K562 (cell line): ENCODE measurements around the gene FAM117A. TPM values are rescaled to one million over a fixed set of nuclear protein-coding genes. Genes with fewer than 3 reads are reported as not detected.

Source experiments
- COPS2 ChIP-seq: fragments of 450-650 bp; conservative IDR thresholded peaks from 2 replicates; pipeline ENCODE4 v1.6.1; 2016; ENCODE audit warnings: mild to moderate bottlenecking, moderate library complexity
- E2F6 ChIP-seq, 2 experiments: IDR thresholded peaks; 2 replicates each; pipeline ENCODE4 v1.6.1; 2011; ENCODE audit warnings: borderline replicate concordance in 1 of 2, control low read depth in 1 of 2, low read depth in 1 of 2, low read length in 1 of 2, mild to moderate bottlenecking in 1 of 2, mixed read lengths in 1 of 2, moderate library complexity in 1 of 2; ENCODE audit not compliant: insufficient read depth in 1 of 2, insufficient read length in 1 of 2, poor library complexity in 1 of 2, severe bottlenecking in 1 of 2; ENCODE audit errors: extremely low read depth in 1 of 2
- HDAC2 ChIP-seq: fragments of 450-650 bp; IDR thresholded peaks from 2 replicates; pipeline ENCODE4 v1.6.1; 2016; ENCODE audit warnings: mild to moderate bottlenecking
- KLF1 ChIP-seq: fragments of 450-650 bp; IDR thresholded peaks from 2 replicates; pipeline ENCODE4 v1.6.1; 2016; ENCODE audit warnings: missing genetic modification characterization, missing compliant biosample characterization
- NFE2L1 ChIP-seq: fragments of 450-650 bp; IDR thresholded peaks from 2 replicates; pipeline ENCODE4 v1.6.1; 2016; ENCODE audit warnings: missing genetic modification characterization, low read depth, mild to moderate bottlenecking, missing compliant biosample characterization, moderate library complexity, borderline replicate concordance
- NUFIP1 ChIP-seq: fragments of 450-650 bp; IDR thresholded peaks from 2 replicates; pipeline ENCODE4 v1.6.1; 2018; ENCODE audit not compliant: partially characterized antibody
- PHF8 ChIP-seq: fragments of 200-600 bp; sonication (generic); IDR thresholded peaks from 2 replicates; pipeline ENCODE4 v1.6.1; 2012; ENCODE audit warnings: mixed run types, mild to moderate bottlenecking, inconsistent platforms, low read length, moderate library complexity, borderline replicate concordance
- POLR2H ChIP-seq: IDR thresholded peaks from 2 replicates; pipeline ENCODE4 v1.6.1; 2016; ENCODE audit warnings: missing genetic modification characterization, low read depth, mild to moderate bottlenecking, control low read depth, missing compliant biosample characterization, moderate library complexity
- SMAD2 ChIP-seq: fragments of 150-350 bp; IDR thresholded peaks from 2 replicates; pipeline ENCODE4 v1.6.1; 2014; ENCODE audit warnings: low read depth, mild to moderate bottlenecking, low read length
- SNAPC5 ChIP-seq: fragments of 250-450 bp; sonication (Bioruptor Pico); IDR thresholded peaks from 2 replicates; pipeline ENCODE4 v1.8.0; 2021; ENCODE audit warnings: moderate library complexity, mild to moderate bottlenecking, inconsistent platforms
- ZFP30 ChIP-seq: fragments of 250-450 bp; sonication (Bioruptor Pico); IDR thresholded peaks from 2 replicates; pipeline ENCODE4 v1.8.0; 2022; ENCODE audit warnings: moderate library complexity, mild to moderate bottlenecking, inconsistent platforms, borderline replicate concordance
- ZNF280A ChIP-seq: fragments of 450-650 bp; IDR thresholded peaks from 2 replicates; pipeline ENCODE4 v1.6.1; 2018; ENCODE audit warnings: mild to moderate bottlenecking, low read depth; ENCODE audit not compliant: partially characterized antibody
- ZNF586 ChIP-seq: fragments of 450-650 bp; formaldehyde crosslinking; conservative IDR thresholded peaks from 2 replicates; pipeline ENCODE4 v1.4.0; 2020; ENCODE audit warnings: mild to moderate bottlenecking, moderate library complexity
- ZSCAN29 ChIP-seq: fragments of 450-650 bp; IDR thresholded peaks from 2 replicates; pipeline ENCODE4 v1.6.1; 2017
- polyA plus RNA-seq, 8 experiments: library from polyadenylated mRNA; depleted of rRNA in 4 of 8; stranded (reverse) in 5 of 8; unstranded in 3 of 8; fragments of >200 nt; fragmentation: Nextera tagmentation in 2 of 8; fragmentation: Illumina TruSeq in 1 of 8; extraction: Ambion mirVana in 2 of 8; extraction: Trizol in 1 of 8; gene quantifications; 2 replicates each; pipeline versions ENCODE4 v1.2.1 to v1.2.3, GENCODE V29; 2011 to 2014; ENCODE audit warnings: inconsistent platforms in 1 of 8, missing spikeins in 1 of 8
- total RNA-seq, 7 experiments: library from RNA; depleted of rRNA in 6 of 7; stranded (reverse); fragments of >200 nt in 6 of 7; fragmentation: Illumina TruSeq in 2 of 7; extraction: Trizol in 2 of 7; gene quantifications; 2 replicates each; pipeline versions ENCODE4 v1.2.1 to v1.2.3, GENCODE V29; 2011 to 2021; ENCODE audit warnings: low replicate concordance in 1 of 7
- TF ChIP-seq, protein P1 (sequence below): fragments of 250-450 bp; sonication (Bioruptor Pico); IDR thresholded peaks from 2 replicates; pipeline ENCODE4 v1.5.0; 2021; ENCODE audit warnings: mild to moderate bottlenecking, borderline replicate concordance
- TF ChIP-seq, protein P2 (sequence below), 3 experiments: IDR thresholded peaks in 2 of 3; conservative IDR thresholded peaks in 1 of 3; 2 replicates each; pipeline ENCODE4 v1.5.1; 2011 to 2012; ENCODE audit warnings: low read length in 3 of 3, mild to moderate bottlenecking in 3 of 3, control low read depth in 2 of 3, improper control_type of control experiment in 1 of 3, inconsistent platforms in 1 of 3, low read depth in 1 of 3, mixed read lengths in 1 of 3, moderate library complexity in 1 of 3; ENCODE audit not compliant: insufficient read depth in 2 of 3

Gene FAM117A
- total and polyA plus RNA-seq, 9 of the 15 experiments (the other 6 are each of a cell fraction or from before 2014, with no cell fraction given) = 3.1 to 79.7 (median 36.6) TPM

- TF ChIP-seq, protein P1, sequence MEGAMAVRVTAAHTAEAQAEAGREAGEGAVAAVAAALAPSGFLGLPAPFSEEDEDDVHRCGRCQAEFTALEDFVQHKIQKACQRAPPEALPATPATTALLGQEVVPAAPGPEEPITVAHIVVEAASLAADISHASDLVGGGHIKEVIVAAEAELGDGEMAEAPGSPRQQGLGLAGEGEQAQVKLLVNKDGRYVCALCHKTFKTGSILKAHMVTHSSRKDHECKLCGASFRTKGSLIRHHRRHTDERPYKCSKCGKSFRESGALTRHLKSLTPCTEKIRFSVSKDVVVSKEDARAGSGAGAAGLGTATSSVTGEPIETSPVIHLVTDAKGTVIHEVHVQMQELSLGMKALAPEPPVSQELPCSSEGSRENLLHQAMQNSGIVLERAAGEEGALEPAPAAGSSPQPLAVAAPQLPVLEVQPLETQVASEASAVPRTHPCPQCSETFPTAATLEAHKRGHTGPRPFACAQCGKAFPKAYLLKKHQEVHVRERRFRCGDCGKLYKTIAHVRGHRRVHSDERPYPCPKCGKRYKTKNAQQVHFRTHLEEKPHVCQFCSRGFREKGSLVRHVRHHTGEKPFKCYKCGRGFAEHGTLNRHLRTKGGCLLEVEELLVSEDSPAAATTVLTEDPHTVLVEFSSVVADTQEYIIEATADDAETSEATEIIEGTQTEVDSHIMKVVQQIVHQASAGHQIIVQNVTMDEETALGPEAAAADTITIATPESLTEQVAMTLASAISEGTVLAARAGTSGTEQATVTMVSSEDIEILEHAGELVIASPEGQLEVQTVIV (CRISPR knock-in tag) = no peak
- TF ChIP-seq, protein P2, sequence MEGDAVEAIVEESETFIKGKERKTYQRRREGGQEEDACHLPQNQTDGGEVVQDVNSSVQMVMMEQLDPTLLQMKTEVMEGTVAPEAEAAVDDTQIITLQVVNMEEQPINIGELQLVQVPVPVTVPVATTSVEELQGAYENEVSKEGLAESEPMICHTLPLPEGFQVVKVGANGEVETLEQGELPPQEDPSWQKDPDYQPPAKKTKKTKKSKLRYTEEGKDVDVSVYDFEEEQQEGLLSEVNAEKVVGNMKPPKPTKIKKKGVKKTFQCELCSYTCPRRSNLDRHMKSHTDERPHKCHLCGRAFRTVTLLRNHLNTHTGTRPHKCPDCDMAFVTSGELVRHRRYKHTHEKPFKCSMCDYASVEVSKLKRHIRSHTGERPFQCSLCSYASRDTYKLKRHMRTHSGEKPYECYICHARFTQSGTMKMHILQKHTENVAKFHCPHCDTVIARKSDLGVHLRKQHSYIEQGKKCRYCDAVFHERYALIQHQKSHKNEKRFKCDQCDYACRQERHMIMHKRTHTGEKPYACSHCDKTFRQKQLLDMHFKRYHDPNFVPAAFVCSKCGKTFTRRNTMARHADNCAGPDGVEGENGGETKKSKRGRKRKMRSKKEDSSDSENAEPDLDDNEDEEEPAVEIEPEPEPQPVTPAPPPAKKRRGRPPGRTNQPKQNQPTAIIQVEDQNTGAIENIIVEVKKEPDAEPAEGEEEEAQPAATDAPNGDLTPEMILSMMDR (IDR thresholded peaks at IDR 0.05 in 2 of 3, conservative IDR thresholded peaks at IDR 0.05 in 1 of 3; ENCODE audit: insufficient read depth in 2 of 3, low read depth in 1 of 3, low read length in 3 of 3) = no peak
- TF ChIP-seq SNAPC5 (CRISPR knock-in tag) = no peak
- no peak for TF ChIP-seq KLF1 (tag)
- TF ChIP-seq POLR2H (tag) = no peak; the same call in 1 of the 2 replicates
- TF ChIP-seq SMAD2 = no peak
- TF ChIP-seq ZNF586 (CRISPR knock-in tag) = no peak
- no peak for TF ChIP-seq E2F6 (IDR thresholded peaks at IDR 0.05; ENCODE audit: borderline replicate concordance in 1 of 2, extremely low read depth in 1 of 2, insufficient read depth in 1 of 2, insufficient read length in 1 of 2, low read depth in 1 of 2, low read length in 1 of 2, poor library complexity in 1 of 2, severe bottlenecking in 1 of 2)
- TF ChIP-seq ZNF280A = no peak
- 0 out of 2 replicates have a peak, but pooled peaks have one; percentile 44 for TF ChIP-seq HDAC2
- TF ChIP-seq COPS2 = no peak
- TF ChIP-seq NFE2L1 (tag) = no peak
- TF ChIP-seq NUFIP1 = no peak
- no peak for TF ChIP-seq ZSCAN29
- TF ChIP-seq ZFP30 = no peak
- no peak for TF ChIP-seq PHF8
Measured at GRCh38 chr17:49760932-49761558, 2.9 kb downstream of the FAM117A start (continued).
